Measurements from ENCODE around the gene PADI3.

DNA sequence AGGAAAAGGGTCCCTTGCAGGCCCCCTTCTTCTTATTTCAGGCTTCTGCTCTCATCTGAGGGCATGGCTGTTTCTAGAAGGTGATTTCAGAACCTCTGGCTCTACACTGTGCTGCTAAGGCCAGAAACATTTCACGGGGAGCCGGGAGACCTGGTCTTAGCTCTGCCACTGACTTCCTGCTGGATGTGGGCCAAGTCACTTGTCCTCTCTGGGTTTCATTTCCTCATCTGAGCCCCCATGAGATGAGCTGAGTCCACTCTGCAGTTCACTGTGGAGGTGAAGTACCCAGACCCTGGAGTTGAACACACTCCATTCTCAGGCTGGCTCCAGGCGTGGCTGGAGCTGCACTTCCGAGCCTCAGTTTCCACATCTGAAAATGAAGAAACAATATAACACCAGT, 41.9 kb upstream of the PADI3 start:
- TF ChIP-seq POLR2AphosphoS5 (IDR thresholded peaks at IDR 0.05) (no peak), EP300 (IDR thresholded peaks at IDR 0.05) (no peak), POLR2A (IDR thresholded peaks at IDR 0.05) (no peak)
- TF ChIP-seq, protein P1, sequence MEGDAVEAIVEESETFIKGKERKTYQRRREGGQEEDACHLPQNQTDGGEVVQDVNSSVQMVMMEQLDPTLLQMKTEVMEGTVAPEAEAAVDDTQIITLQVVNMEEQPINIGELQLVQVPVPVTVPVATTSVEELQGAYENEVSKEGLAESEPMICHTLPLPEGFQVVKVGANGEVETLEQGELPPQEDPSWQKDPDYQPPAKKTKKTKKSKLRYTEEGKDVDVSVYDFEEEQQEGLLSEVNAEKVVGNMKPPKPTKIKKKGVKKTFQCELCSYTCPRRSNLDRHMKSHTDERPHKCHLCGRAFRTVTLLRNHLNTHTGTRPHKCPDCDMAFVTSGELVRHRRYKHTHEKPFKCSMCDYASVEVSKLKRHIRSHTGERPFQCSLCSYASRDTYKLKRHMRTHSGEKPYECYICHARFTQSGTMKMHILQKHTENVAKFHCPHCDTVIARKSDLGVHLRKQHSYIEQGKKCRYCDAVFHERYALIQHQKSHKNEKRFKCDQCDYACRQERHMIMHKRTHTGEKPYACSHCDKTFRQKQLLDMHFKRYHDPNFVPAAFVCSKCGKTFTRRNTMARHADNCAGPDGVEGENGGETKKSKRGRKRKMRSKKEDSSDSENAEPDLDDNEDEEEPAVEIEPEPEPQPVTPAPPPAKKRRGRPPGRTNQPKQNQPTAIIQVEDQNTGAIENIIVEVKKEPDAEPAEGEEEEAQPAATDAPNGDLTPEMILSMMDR (IDR thresholded peaks at IDR 0.05), result no peak
